ENCODE measurements around the gene PCDHGA3. TPM values are rescaled to one million over a fixed set of nuclear protein-coding genes. Genes with fewer than 3 reads are reported as not detected.

The PCDHGA3 gene
- polyA plus RNA-seq, 1 of the 3 experiments (the other 2 are of a cell fraction), result 0.33 TPM

GRCh38 chr5:141322261-141322660 is 21.4 kb upstream of the PCDHGA3 start:
- Histone ChIP-seq H3K36me3 (replicated peaks in 1 of 2; ENCODE audit: control insufficient read depth in 1 of 2, insufficient read depth in 2 of 2, low read length in 1 of 2) (peaks cover 20 to 27% of the 10 kb centered on the region in 2 experiments), H3K9ac (no peak overlapping the region), H3K9me2 (no peaks in the 10 kb centered on the region), H3K27ac (ENCODE audit: low read depth in 2 of 2, low read length in 1 of 2) (no peak overlapping the region), H2AFZ (ENCODE audit: low read depth) (no peak overlapping the region), H3F3A (replicated peaks; ENCODE audit: insufficient read depth) (peaks cover 13% of the 10 kb centered on the region), H3K4me2 (no peak overlapping the region), H3K4me3 (ENCODE audit: low read depth in 2 of 2, low read length in 1 of 2) (no peak overlapping the region), H3K79me2 (ENCODE audit: insufficient read depth) (peaks cover 28% of the 10 kb centered on the region), H4K20me1 (ENCODE audit: insufficient read depth) (0 out of 2 replicates have a peak, but pooled peaks cover 3% of the 10 kb centered on the region), H3K4me1 (ENCODE audit: control insufficient read depth in 1 of 2, insufficient read depth in 2 of 2, low read depth in 1 of 2, low read length in 1 of 2) (no peaks in the 10 kb centered on the region; a peak in 1 of 4 replicates), H3K9me3 (peaks cover 23% of the 10 kb centered on the region), H3K27me3 (ENCODE audit: insufficient read depth) (no peaks in the 10 kb centered on the region)
- WGBS (ENCODE audit: low lambda C conversion rate), result 79% methylated on average over 3 of the region's 3 CpGs
- ChIA-PET CTCF (interaction anchor here (2.9 kb wide), 1 partner anchor 99 kb away, joined by 15 read pairs; the partner anchor contains the start of gene PCDHB14), POLR2A (no interaction called here)
- no peak for DNase-seq
- TF ChIP-seq CHD2 (IDR thresholded peaks at IDR 0.05; ENCODE audit: low read length, partially characterized antibody) (no peak), GATA2 (CRISPR knock-in tag; IDR thresholded peaks at IDR 0.05) (no peak), YY1 (IDR thresholded peaks at IDR 0.05; ENCODE audit: low read depth) (no peak), FOXJ3 (CRISPR knock-in tag; IDR thresholded peaks at IDR 0.05) (no peak), EZH2phosphoT487 (IDR thresholded peaks at IDR 0.05; ENCODE audit: borderline replicate concordance, low read depth) (no peak), ELF1 (IDR thresholded peaks at IDR 0.05) (no peak), NRF1 (IDR thresholded peaks at IDR 0.05; ENCODE audit: low read depth, low read length) (no peak), EP300 (IDR thresholded peaks at IDR 0.05; ENCODE audit: borderline replicate concordance in 1 of 2, low read depth in 1 of 2, low read length in 1 of 2) (no peak), TAF1 (IDR thresholded peaks at IDR 0.05; ENCODE audit: borderline replicate concordance, low read depth, low read length) (no peak), TCF12 (IDR thresholded peaks at IDR 0.05) (no peak), JUND (IDR thresholded peaks at IDR 0.05) (no peak), MXI1 (IDR thresholded peaks at IDR 0.05; ENCODE audit: low read depth, low read length) (no peak), FOXM1 (IDR thresholded peaks at IDR 0.05; ENCODE audit: low read depth) (no peak), RAD21 (IDR thresholded peaks at IDR 0.05; ENCODE audit: low read length) (no peak), RXRA (IDR thresholded peaks at IDR 0.05; ENCODE audit: borderline replicate concordance, low read depth) (no peak), CTCF (IDR thresholded peaks at IDR 0.05) (no peak), RFX5 (IDR thresholded peaks at IDR 0.05; ENCODE audit: low read length) (no peak), POLR2AphosphoS5 (IDR thresholded peaks at IDR 0.05; ENCODE audit: low read depth, low read length) (no peak)
- TF ChIP-seq, protein P1, sequence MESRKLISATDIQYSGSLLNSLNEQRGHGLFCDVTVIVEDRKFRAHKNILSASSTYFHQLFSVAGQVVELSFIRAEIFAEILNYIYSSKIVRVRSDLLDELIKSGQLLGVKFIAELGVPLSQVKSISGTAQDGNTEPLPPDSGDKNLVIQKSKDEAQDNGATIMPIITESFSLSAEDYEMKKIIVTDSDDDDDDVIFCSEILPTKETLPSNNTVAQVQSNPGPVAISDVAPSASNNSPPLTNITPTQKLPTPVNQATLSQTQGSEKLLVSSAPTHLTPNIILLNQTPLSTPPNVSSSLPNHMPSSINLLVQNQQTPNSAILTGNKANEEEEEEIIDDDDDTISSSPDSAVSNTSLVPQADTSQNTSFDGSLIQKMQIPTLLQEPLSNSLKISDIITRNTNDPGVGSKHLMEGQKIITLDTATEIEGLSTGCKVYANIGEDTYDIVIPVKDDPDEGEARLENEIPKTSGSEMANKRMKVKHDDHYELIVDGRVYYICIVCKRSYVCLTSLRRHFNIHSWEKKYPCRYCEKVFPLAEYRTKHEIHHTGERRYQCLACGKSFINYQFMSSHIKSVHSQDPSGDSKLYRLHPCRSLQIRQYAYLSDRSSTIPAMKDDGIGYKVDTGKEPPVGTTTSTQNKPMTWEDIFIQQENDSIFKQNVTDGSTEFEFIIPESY (IDR thresholded peaks at IDR 0.05; ENCODE audit: borderline replicate concordance, low read depth), result no peak

All from SK-N-SH (cell line).